Lower leg skin (tissue), 3 donors: ENCODE data around the gene BIRC6.

Experiments
- CTCF ChIP-seq, 3 donors: fragments of 450-650 bp; IDR thresholded peaks; one replicate each; pipeline ENCODE4 v1.5.1; 2016; ENCODE audit warnings: antibody characterized with exemption in 3 of 3, mild to moderate bottlenecking in 3 of 3, moderate library complexity in 2 of 3
- POLR2A ChIP-seq, 2 donors: fragments of 450-650 bp; IDR thresholded peaks; one replicate each; pipeline ENCODE4 v1.6.1; 2016 to 2017; ENCODE audit warnings: antibody characterized with exemption in 2 of 2, mild to moderate bottlenecking in 1 of 2, moderate library complexity in 1 of 2

- TF ChIP-seq CTCF (IDR thresholded peaks at IDR 0.05) (no peak), POLR2A (IDR thresholded peaks at IDR 0.05) (no peak)
Observed at GRCh38 chr2:32627814-32628579, 271.2 kb downstream of the BIRC6 start, which contains the start of gene TTC27.
